AG09319 (cell line): ENCODE data around the gene NOMO2.
"Not testable (repeated sequence)": the region's sequence is repeated elsewhere in the genome, so short reads cannot be mapped to it uniquely, and the experiment has no call there.

Experiments
- DNase-seq: peaks from one replicate; pipeline ENCODE4 v3.0.0-alpha.2; 2010; ENCODE audit warnings: low read depth; ENCODE audit errors: extremely low read depth
- CTCF ChIP-seq: IDR thresholded peaks from 2 replicates; pipeline ENCODE4 v1.5.1; 2011; ENCODE audit warnings: low read depth, mild to moderate bottlenecking, inconsistent platforms, low read length, moderate library complexity

NOMO2 gene

GRCh38 chr16:18582902-18583301 is 21.0 kb upstream of the NOMO2 start:
- no peak for DNase-seq
- TF ChIP-seq CTCF: no peak

- DNase-seq: not testable (repeated sequence)
Measured at GRCh38 chr16:18580396-18580795, 18.5 kb upstream of the NOMO2 start.

- not testable (repeated sequence) for DNase-seq
Measured at GRCh38 chr16:18579261-18579660, 17.4 kb upstream of the NOMO2 start.

- DNase-seq: not testable (repeated sequence)
Measured at GRCh38 chr16:18577942-18578341, 16.0 kb upstream of the NOMO2 start.

- DNase-seq: not testable (repeated sequence)
Measured at GRCh38 chr16:18575945-18576344, 14.0 kb upstream of the NOMO2 start.

- not testable (repeated sequence) for DNase-seq
Measured at GRCh38 chr16:18575298-18575917, 13.5 kb upstream of the NOMO2 start.

GRCh38 chr16:18573887-18574286 is 12.0 kb upstream of the NOMO2 start:
- DNase-seq: not testable (repeated sequence)

GRCh38 chr16:18572973-18573372 is 11.1 kb upstream of the NOMO2 start:
- DNase-seq: not testable (repeated sequence)

GRCh38 chr16:18571307-18571850 is 9.5 kb upstream of the NOMO2 start:
- DNase-seq: not testable (repeated sequence)

- not testable (repeated sequence) for DNase-seq
Measured at GRCh38 chr16:18570529-18571306, 8.8 kb upstream of the NOMO2 start.

GRCh38 chr16:18560416-18561220 is 1.3 kb downstream of the NOMO2 start:
- DNase-seq: not testable (repeated sequence)

- not testable (repeated sequence) for DNase-seq
Measured at GRCh38 chr16:18553671-18554070, 8.2 kb downstream of the NOMO2 start.

- DNase-seq: not testable (repeated sequence)
Measured at GRCh38 chr16:18547382-18547781, 14.5 kb downstream of the NOMO2 start.

GRCh38 chr16:18546853-18547252 is 15.0 kb downstream of the NOMO2 start:
- not testable (repeated sequence) for DNase-seq

GRCh38 chr16:18544232-18545081 is 17.4 kb downstream of the NOMO2 start:
- not testable (repeated sequence) for DNase-seq

GRCh38 chr16:18541912-18542311 is 20.0 kb downstream of the NOMO2 start:
- DNase-seq: not testable (repeated sequence)

- DNase-seq: not testable (repeated sequence)
Measured at GRCh38 chr16:18537004-18537403, 24.9 kb downstream of the NOMO2 start.

- DNase-seq: not testable (repeated sequence)
Measured at GRCh38 chr16:18535519-18536168, 26.3 kb downstream of the NOMO2 start.
